GM23338 (cell line): ENCODE measurements around the gene CABLES2. TPM values are rescaled to one million over a fixed set of nuclear protein-coding genes. Genes with fewer than 3 reads are reported as not detected.

Source experiments
- ATAC-seq: fragments of 200-7000 bp; cut with Tn5 transposase; 3 replicates; pipeline ENCODE4 v1.9.1; 2020
- DNase-seq: peaks from one replicate; pipeline ENCODE4 v3.0.0-alpha.2; 2015; ENCODE audit warnings: low spot score
- H2AFZ ChIP-seq: fragments of 200-600 bp; sonication (generic); 2 replicates; pipeline ENCODE4 v1.8.0; 2016; ENCODE audit warnings: antibody characterized with exemption, mild to moderate bottlenecking, moderate library complexity
- H3F3A ChIP-seq: fragments of 200-600 bp; sonication (generic); replicated peaks from 2 replicates; pipeline ENCODE4 v1.8.0; 2017; ENCODE audit warnings: antibody characterized with exemption, mixed run types, low read depth
- H3K27ac ChIP-seq: fragments of 200-600 bp; sonication (generic); 2 replicates; pipeline ENCODE4 v1.6.1; 2016; ENCODE audit warnings: low read depth
- H3K27me3 ChIP-seq: fragments of 200-600 bp; sonication (generic); 2 replicates; pipeline ENCODE4 v1.8.0; 2016; ENCODE audit warnings: mild to moderate bottlenecking, mixed run types, moderate library complexity; ENCODE audit not compliant: insufficient read depth
- H3K36me3 ChIP-seq: fragments of 200-600 bp; sonication (generic); 2 replicates; pipeline ENCODE4 v1.8.0; 2016; ENCODE audit warnings: mild to moderate bottlenecking; ENCODE audit not compliant: insufficient read depth
- H3K4me1 ChIP-seq: fragments of 200-600 bp; sonication (generic); 2 replicates; pipeline ENCODE4 v1.8.0; 2016; ENCODE audit warnings: mild to moderate bottlenecking, moderate library complexity; ENCODE audit not compliant: insufficient read depth
- H3K4me2 ChIP-seq: fragments of 200-600 bp; sonication (generic); 2 replicates; pipeline ENCODE4 v1.7.1; 2017; ENCODE audit warnings: mixed run types
- H3K4me3 ChIP-seq: fragments of 200-600 bp; sonication (generic); 2 replicates; pipeline ENCODE4 v1.6.1; 2016; ENCODE audit warnings: mixed run types
- H3K79me2 ChIP-seq: fragments of 200-600 bp; sonication (generic); replicated peaks from 2 replicates; pipeline ENCODE4 v1.8.0; 2017; ENCODE audit warnings: mild to moderate bottlenecking; ENCODE audit not compliant: insufficient read depth
- H3K9me2 ChIP-seq: fragments of 200-600 bp; sonication (generic); 2 replicates; pipeline ENCODE4 v1.8.0; 2017; ENCODE audit not compliant: insufficient read depth
- H4K20me1 ChIP-seq: fragments of 200-600 bp; sonication (generic); replicated peaks from 2 replicates; pipeline ENCODE4 v1.8.0; 2017; ENCODE audit warnings: mild to moderate bottlenecking; ENCODE audit not compliant: insufficient read depth
- H3K27ac Mint-ChIP-seq: 2 replicates; pipeline ENCODE4 v1.8.0; 2020; ENCODE audit warnings: inconsistent platforms, mild to moderate bottlenecking, moderate library complexity, mixed read lengths
- H3K27me3 Mint-ChIP-seq: 3 replicates; pipeline ENCODE4 v1.8.0; 2022; ENCODE audit warnings: low read depth, mild to moderate bottlenecking, moderate library complexity, mixed read lengths, inconsistent platforms; ENCODE audit not compliant: insufficient read depth, poor library complexity
- H3K36me3 Mint-ChIP-seq: 3 replicates; pipeline ENCODE4 v1.8.0; 2021; ENCODE audit warnings: low read depth, mild to moderate bottlenecking, inconsistent platforms, moderate library complexity, mixed read lengths
- H3K4me1 Mint-ChIP-seq: 3 replicates; pipeline ENCODE4 v1.8.0; 2020; ENCODE audit warnings: mild to moderate bottlenecking, inconsistent platforms, mixed read lengths
- H3K4me3 Mint-ChIP-seq: 3 replicates; pipeline ENCODE4 v1.8.0; 2021; ENCODE audit warnings: moderate library complexity, mild to moderate bottlenecking, inconsistent platforms, mixed read lengths
- H3K9me3 Mint-ChIP-seq: 3 replicates; pipeline ENCODE4 v1.8.0; 2020; ENCODE audit warnings: moderate library complexity, mild to moderate bottlenecking, inconsistent platforms, mixed read lengths
- CREB1 ChIP-seq: fragments of 250-450 bp; sonication (Bioruptor Pico); IDR thresholded peaks from 2 replicates; pipeline ENCODE4 v1.5.0; 2020; ENCODE audit warnings: low read depth, mild to moderate bottlenecking, moderate library complexity
- CTCF ChIP-seq, 2 experiments: fragments of 200-600 bp in 1 of 2; sonication (generic) in 1 of 2; conservative IDR thresholded peaks; 2 replicates each; pipeline versions ENCODE4 v1.5.1 to v1.6.1; 2016 to 2017; ENCODE audit warnings: antibody characterized with exemption in 2 of 2, low read depth in 2 of 2, mild to moderate bottlenecking in 2 of 2, moderate library complexity in 1 of 2
- ETS1 ChIP-seq: IDR thresholded peaks from 2 replicates; pipeline ENCODE4 v1.6.1; 2016; ENCODE audit warnings: antibody characterized with exemption
- EZH2 ChIP-seq: fragments of 200-600 bp; sonication (generic); IDR thresholded peaks from one replicate; pipeline ENCODE4 v1.8.0; 2017; ENCODE audit warnings: antibody characterized with exemption, mild to moderate bottlenecking, low read depth; ENCODE audit not compliant: unreplicated experiment
- EZH2phosphoT487 ChIP-seq: fragments of 200-600 bp; sonication (generic); IDR thresholded peaks from one replicate; pipeline ENCODE4 v1.8.1; 2018; ENCODE audit warnings: antibody characterized with exemption; ENCODE audit not compliant: unreplicated experiment
- JUNB ChIP-seq: IDR thresholded peaks from one replicate; pipeline ENCODE4 v1.6.1; 2016; ENCODE audit warnings: antibody characterized with exemption; ENCODE audit not compliant: unreplicated experiment
- NANOG ChIP-seq: IDR thresholded peaks from 2 replicates; pipeline ENCODE4 v1.6.1; 2016; ENCODE audit warnings: antibody characterized with exemption, borderline replicate concordance
- POLR2AphosphoS5 ChIP-seq: IDR thresholded peaks from 2 replicates; pipeline ENCODE4 v1.6.1; 2016; ENCODE audit warnings: antibody characterized with exemption, low read depth
- REST ChIP-seq: IDR thresholded peaks from one replicate; pipeline ENCODE4 v1.6.1; 2018; ENCODE audit warnings: antibody characterized with exemption; ENCODE audit not compliant: unreplicated experiment
- STAT1 ChIP-seq: IDR thresholded peaks from one replicate; pipeline ENCODE4 v1.6.1; 2016; ENCODE audit warnings: antibody characterized with exemption; ENCODE audit not compliant: unreplicated experiment
- ZNF114 ChIP-seq: fragments of 250-450 bp; sonication (Bioruptor Pico); IDR thresholded peaks from 2 replicates; pipeline ENCODE4 v1.5.0; 2020; ENCODE audit warnings: mild to moderate bottlenecking, moderate library complexity
- ZNF331 ChIP-seq: fragments of 250-450 bp; sonication (Bioruptor Pico); IDR thresholded peaks from 2 replicates; pipeline ENCODE4 v1.5.0; 2020; ENCODE audit warnings: low read depth, mild to moderate bottlenecking, moderate library complexity
- ZNF462 ChIP-seq: fragments of 250-450 bp; sonication (Bioruptor Pico); IDR thresholded peaks from 2 replicates; pipeline ENCODE4 v1.5.0; 2020; ENCODE audit warnings: mild to moderate bottlenecking, moderate library complexity
- polyA plus RNA-seq: library from polyadenylated mRNA; unstranded; fragments of >200 nt; fragmentation: Nextera tagmentation; extraction: Ambion mirVana; gene quantifications from 2 replicates; pipeline ENCODE4 v1.2.1, GENCODE V29; 2016
- total RNA-seq: library from RNA; depleted of rRNA; stranded (reverse); fragments of >200 nt; shearing (Covaris generic); gene quantifications from 2 replicates; pipeline ENCODE4 v1.2.3, GENCODE V29; 2014

The CABLES2 gene
- total and polyA plus RNA-seq, 2 experiments from 2014 or later: 4.3 to 12.7 TPM

- TF ChIP-seq NANOG: no peak
- no peak for TF ChIP-seq STAT1
- TF ChIP-seq EZH2: no peak
- no peak for TF ChIP-seq ZNF331 (CRISPR knock-in tag)
- no peak for TF ChIP-seq ZNF462 (CRISPR knock-in tag)
- TF ChIP-seq JUNB: no peak
- TF ChIP-seq REST: no peak
- no peak for TF ChIP-seq POLR2AphosphoS5
- TF ChIP-seq ETS1: no peak
- no peak for TF ChIP-seq CREB1 (CRISPR knock-in tag)
- TF ChIP-seq ZNF114 (CRISPR knock-in tag): no peak
- TF ChIP-seq EZH2phosphoT487: no peak
- TF ChIP-seq CTCF (conservative IDR thresholded peaks at IDR 0.05; ENCODE audit: low read depth in 2 of 2): no peak
- peak overlapping the region; percentile 99 for H3K27ac ChIP-seq
- Mint-ChIP-seq H3K27me3 (peaks cover 18% of the 10 kb centered on the region), H3K9me3 (no peaks in the 10 kb centered on the region), H3K36me3 (peaks cover 3% of the 10 kb centered on the region; the same call in 1 of the 3 replicates), H3K4me3 (peak overlapping the region; percentile 26; the same call in 2 of the 3 replicates), H3K27ac (peak overlapping the region; percentile 94), H3K4me1 (peaks cover 47% of the 10 kb centered on the region)
- peaks cover 47% of the 10 kb centered on the region for H3K4me1 ChIP-seq
- H3K36me3 ChIP-seq: no peaks in the 10 kb centered on the region
- peak overlapping the region; percentile 97 for H3K4me2 ChIP-seq
- DNase-seq: no peak
- no peaks in the 10 kb centered on the region for H3K9me2 ChIP-seq
- H2AFZ ChIP-seq: no peak overlapping the region
- H3K79me2 ChIP-seq: peaks cover 82% of the 10 kb centered on the region
- peaks cover 28% of the 10 kb centered on the region for H3F3A ChIP-seq
- H4K20me1 ChIP-seq: peaks cover 6% of the 10 kb centered on the region
- no peaks in the 10 kb centered on the region for H3K27me3 ChIP-seq
- ATAC-seq: no peak
- H3K4me3 ChIP-seq: no peak overlapping the region; the same call in 1 of the 2 replicates
Observed at GRCh38 chr20:62362590-62362940, 44.5 kb downstream of the CABLES2 start.
